ENCODE measurements around the gene C19orf81.

C19orf81 gene

DNA sequence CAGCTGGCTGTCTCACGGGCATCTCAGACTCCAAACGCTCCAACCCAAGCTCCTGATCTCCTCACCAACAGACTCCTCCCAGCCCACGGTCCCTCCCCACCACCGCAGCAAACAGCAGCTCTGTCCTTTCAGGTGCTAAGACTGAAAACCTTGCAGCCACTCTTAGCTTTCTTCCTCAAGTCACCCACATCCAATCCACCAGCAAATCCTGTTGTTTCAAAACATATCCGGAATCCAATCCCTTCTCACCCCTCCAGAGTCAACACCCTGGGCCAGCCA lies 20.8 kb downstream of the C19orf81 start:
- Histone ChIP-seq H3K4me1 (ENCODE audit: insufficient read depth, low read length, poor library complexity, severe bottlenecking) (no peaks in the 10 kb centered on the region), H3K9me2 (replicated peaks; ENCODE audit: low read depth, low read length) (no peaks in the 10 kb centered on the region), H3K9me3 (ENCODE audit: insufficient read depth, low read depth, low read length) (no peaks in the 10 kb centered on the region), H3K4me2 (ENCODE audit: low read depth, low read length, poor library complexity, severe bottlenecking) (no peak overlapping the region), H3K4me3 (ENCODE audit: low read length, poor library complexity, severe bottlenecking) (no peak overlapping the region), H3K9ac (ENCODE audit: low read depth, low read length, poor library complexity, severe bottlenecking) (no peak overlapping the region), H3K79me2 (ENCODE audit: insufficient read depth, low read length) (no peaks in the 10 kb centered on the region), H2AFZ (ENCODE audit: low read length) (no peak overlapping the region), H4K20me1 (ENCODE audit: insufficient read depth, low read length, poor library complexity, severe bottlenecking) (no peaks in the 10 kb centered on the region), H3K27me3 (ENCODE audit: insufficient read depth, low read length, poor library complexity, severe bottlenecking) (no peaks in the 10 kb centered on the region), H3K36me3 (ENCODE audit: insufficient read depth, low read length) (no peaks in the 10 kb centered on the region), H3F3A (ENCODE audit: low read depth) (no peaks in the 10 kb centered on the region)
- TF ChIP-seq, protein P1, sequence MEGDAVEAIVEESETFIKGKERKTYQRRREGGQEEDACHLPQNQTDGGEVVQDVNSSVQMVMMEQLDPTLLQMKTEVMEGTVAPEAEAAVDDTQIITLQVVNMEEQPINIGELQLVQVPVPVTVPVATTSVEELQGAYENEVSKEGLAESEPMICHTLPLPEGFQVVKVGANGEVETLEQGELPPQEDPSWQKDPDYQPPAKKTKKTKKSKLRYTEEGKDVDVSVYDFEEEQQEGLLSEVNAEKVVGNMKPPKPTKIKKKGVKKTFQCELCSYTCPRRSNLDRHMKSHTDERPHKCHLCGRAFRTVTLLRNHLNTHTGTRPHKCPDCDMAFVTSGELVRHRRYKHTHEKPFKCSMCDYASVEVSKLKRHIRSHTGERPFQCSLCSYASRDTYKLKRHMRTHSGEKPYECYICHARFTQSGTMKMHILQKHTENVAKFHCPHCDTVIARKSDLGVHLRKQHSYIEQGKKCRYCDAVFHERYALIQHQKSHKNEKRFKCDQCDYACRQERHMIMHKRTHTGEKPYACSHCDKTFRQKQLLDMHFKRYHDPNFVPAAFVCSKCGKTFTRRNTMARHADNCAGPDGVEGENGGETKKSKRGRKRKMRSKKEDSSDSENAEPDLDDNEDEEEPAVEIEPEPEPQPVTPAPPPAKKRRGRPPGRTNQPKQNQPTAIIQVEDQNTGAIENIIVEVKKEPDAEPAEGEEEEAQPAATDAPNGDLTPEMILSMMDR (conservative IDR thresholded peaks at IDR 0.05; ENCODE audit: low read length): no peak
- no peak for TF ChIP-seq EZH2phosphoT487 (IDR thresholded peaks at IDR 0.05; ENCODE audit: borderline replicate concordance)

DNA sequence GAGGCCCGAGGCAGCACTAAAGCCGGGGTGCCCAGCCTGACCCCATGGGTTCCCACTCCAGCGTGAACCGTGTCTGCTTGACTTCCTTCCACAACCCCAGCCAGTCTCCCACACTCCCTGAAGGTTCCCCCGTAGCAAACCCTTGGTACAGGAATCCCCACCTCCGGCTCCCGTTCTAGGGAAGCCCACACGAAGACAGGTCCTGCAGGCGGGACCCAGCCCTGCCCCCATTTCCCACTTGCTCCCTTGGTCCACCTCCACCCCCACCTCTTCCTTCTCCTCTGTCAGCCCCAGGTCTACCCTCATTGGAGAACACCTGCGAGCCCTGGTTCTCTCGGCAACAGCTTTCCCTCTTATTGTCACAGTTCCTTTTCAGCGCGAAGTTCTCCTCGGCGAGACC lies 23.9 kb downstream of the C19orf81 start:
- no peak overlapping the region for H3K4me3 ChIP-seq (ENCODE audit: low read length, poor library complexity, severe bottlenecking)
- H3K9ac ChIP-seq (ENCODE audit: low read depth, low read length, poor library complexity, severe bottlenecking): no peak overlapping the region
- H3K36me3 ChIP-seq (ENCODE audit: insufficient read depth, low read length): no peaks in the 10 kb centered on the region
- no peaks in the 10 kb centered on the region for H4K20me1 ChIP-seq (ENCODE audit: insufficient read depth, low read length, poor library complexity, severe bottlenecking)
- TF ChIP-seq, protein P1 (conservative IDR thresholded peaks at IDR 0.05; ENCODE audit: low read length): no peak
- TF ChIP-seq EZH2phosphoT487 (IDR thresholded peaks at IDR 0.05; ENCODE audit: borderline replicate concordance): no peak
- no peaks in the 10 kb centered on the region for H3K4me1 ChIP-seq (ENCODE audit: insufficient read depth, low read length, poor library complexity, severe bottlenecking)
- H3K79me2 ChIP-seq (ENCODE audit: insufficient read depth, low read length): no peaks in the 10 kb centered on the region
- H3K9me3 ChIP-seq (ENCODE audit: insufficient read depth, low read depth, low read length): no peaks in the 10 kb centered on the region
- H3F3A ChIP-seq (ENCODE audit: low read depth): no peaks in the 10 kb centered on the region
- H3K9me2 ChIP-seq (replicated peaks; ENCODE audit: low read depth, low read length): no peaks in the 10 kb centered on the region
- no peak overlapping the region for H2AFZ ChIP-seq (ENCODE audit: low read length)
- no peak overlapping the region for H3K4me2 ChIP-seq (ENCODE audit: low read depth, low read length, poor library complexity, severe bottlenecking)
- H3K27me3 ChIP-seq (ENCODE audit: insufficient read depth, low read length, poor library complexity, severe bottlenecking): no peaks in the 10 kb centered on the region

DNA sequence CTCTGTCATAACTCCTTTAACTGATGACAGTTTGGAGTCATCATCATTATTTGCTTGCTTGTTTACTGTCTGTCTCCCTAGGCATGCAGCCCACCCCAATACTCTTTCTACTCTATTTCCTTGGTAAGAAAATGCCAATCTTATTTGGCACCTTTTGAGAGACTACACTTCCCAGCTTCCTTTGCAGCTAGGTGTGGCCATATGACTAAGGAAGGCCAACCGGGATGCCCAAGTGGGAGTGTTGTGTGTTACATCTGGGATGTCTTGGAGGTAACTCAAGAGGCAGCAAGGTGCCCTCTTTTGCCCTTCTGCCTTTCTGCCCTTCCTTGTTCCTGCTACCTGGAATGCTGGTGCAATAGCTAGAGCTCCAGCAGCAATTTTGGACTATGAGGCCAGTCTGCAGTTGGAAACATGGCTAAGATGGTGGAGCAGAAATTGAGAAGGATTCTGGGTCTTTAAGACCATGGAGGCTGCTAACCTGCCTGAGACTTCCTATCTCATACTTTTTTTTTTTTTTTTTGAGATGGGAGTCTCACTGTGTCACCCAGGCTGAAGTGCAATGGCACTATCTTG lies 27.5 kb downstream of the C19orf81 start:
- Histone ChIP-seq H3K4me3 (ENCODE audit: low read length, poor library complexity, severe bottlenecking) (no peak overlapping the region), H2AFZ (ENCODE audit: low read length) (no peak overlapping the region), H3K4me2 (ENCODE audit: low read depth, low read length, poor library complexity, severe bottlenecking) (no peak overlapping the region), H3K79me2 (ENCODE audit: insufficient read depth, low read length) (no peaks in the 10 kb centered on the region), H3K9me2 (replicated peaks; ENCODE audit: low read depth, low read length) (no peaks in the 10 kb centered on the region), H3K9ac (ENCODE audit: low read depth, low read length, poor library complexity, severe bottlenecking) (no peak overlapping the region), H3K9me3 (ENCODE audit: insufficient read depth, low read depth, low read length) (no peaks in the 10 kb centered on the region), H3F3A (ENCODE audit: low read depth) (no peaks in the 10 kb centered on the region), H4K20me1 (ENCODE audit: insufficient read depth, low read length, poor library complexity, severe bottlenecking) (no peaks in the 10 kb centered on the region), H3K36me3 (ENCODE audit: insufficient read depth, low read length) (no peaks in the 10 kb centered on the region), H3K4me1 (ENCODE audit: insufficient read depth, low read length, poor library complexity, severe bottlenecking) (no peaks in the 10 kb centered on the region), H3K27me3 (ENCODE audit: insufficient read depth, low read length, poor library complexity, severe bottlenecking) (no peaks in the 10 kb centered on the region)
- no peak for TF ChIP-seq EZH2phosphoT487 (IDR thresholded peaks at IDR 0.05; ENCODE audit: borderline replicate concordance)
- TF ChIP-seq, protein P1 (conservative IDR thresholded peaks at IDR 0.05; ENCODE audit: low read length): no peak
